NOMO-1 treated with dmso at 0.1 percent for 144 hours (cell line): ENCODE results near the gene RUFY2.
"Not testable (repeated sequence)": the region's sequence is repeated elsewhere in the genome, so short reads cannot be mapped to it uniquely, and the experiment has no call there.

ENCODE experiments used
- DNase-seq: peaks from one replicate; lab custom pipeline; 2025; ENCODE audit not compliant: unreplicated experiment; lab: John Stamatoyannopoulos, UW

Gene RUFY2, protein sequence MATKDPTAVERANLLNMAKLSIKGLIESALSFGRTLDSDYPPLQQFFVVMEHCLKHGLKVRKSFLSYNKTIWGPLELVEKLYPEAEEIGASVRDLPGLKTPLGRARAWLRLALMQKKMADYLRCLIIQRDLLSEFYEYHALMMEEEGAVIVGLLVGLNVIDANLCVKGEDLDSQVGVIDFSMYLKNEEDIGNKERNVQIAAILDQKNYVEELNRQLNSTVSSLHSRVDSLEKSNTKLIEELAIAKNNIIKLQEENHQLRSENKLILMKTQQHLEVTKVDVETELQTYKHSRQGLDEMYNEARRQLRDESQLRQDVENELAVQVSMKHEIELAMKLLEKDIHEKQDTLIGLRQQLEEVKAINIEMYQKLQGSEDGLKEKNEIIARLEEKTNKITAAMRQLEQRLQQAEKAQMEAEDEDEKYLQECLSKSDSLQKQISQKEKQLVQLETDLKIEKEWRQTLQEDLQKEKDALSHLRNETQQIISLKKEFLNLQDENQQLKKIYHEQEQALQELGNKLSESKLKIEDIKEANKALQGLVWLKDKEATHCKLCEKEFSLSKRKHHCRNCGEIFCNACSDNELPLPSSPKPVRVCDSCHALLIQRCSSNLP

DNA sequence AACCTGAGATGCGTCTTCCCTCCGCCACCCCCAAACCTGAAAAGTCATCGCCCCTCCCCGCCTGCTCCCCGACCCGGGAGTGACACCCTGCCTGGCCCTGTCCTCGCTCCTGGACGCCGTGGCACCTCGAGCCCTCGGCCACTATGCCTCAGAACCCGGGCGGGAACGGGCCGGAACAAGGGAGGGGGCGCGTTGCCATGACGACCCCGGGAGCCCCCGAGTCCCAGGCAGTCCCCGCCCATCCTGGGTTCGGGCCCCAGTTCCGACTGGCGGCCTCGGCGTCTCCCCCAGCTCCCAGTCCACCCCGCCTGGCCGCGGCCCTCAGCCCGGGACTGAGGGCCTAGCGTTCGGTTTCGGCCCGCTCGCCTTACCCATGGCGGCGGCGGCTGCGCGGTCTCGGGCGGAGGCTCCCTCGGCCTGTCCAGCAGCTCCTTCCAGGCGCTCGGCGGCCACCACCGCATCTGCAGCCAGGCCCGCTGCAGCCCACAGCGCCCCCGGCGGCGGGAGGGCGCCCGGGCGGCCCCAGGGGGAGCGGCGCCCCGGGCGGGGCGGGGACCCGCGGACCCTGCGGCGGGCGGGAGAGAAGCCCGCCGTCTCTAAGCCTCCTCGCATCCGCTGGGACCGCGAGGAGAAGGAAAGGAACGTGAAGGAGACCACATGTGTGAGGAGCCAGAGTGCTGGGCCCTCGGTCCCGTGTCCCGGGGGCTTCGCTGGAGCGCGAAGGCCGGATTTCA, at the start of gene RUFY2:
TSS of gene RUFY2 (minus strand) at position 463 of the 734 bp plus-strand sequence. CDS start at position 375, 88 bp downstream.
- peak; percentile 48 for DNase-seq

DNA sequence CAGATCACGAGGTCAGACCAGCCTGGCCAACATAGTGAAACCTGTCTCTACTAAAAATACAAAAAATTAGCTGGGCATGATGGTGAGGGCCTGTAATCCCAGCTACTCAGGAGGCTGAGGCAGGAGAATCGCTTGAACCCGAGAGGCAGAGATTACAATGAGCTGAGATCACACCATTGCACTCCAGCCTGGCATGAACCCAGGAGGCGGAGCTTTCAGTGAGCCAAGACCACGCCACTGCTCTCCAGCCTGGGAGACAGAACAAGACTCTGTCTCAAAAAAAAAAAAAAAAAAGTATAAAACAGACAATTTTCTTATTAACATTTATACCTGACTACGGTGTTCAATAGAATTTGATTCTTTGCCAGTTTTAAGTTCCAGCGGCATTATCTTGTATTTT, 42.6 kb upstream of the RUFY2 start:
- not testable (repeated sequence) for DNase-seq

DNA sequence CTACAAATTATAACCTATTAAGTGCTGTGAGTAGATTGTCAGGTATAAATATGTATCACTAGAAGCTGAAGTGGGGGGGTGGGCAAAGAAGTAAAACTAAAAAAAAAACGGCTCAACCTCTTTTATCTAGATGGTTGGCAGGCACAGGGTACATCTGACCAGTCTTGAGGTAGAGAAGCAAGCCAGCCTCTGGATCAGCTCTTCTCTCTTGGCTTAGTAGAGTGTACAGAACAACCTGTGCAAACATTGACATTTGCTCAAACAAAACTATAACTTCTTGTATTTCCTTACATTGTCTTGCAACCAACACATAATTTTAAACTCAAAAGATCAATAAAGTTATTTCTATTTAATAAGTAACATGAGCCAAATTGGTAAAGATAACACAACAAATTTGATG, 39.1 kb upstream of the RUFY2 start:
- no peak for DNase-seq

DNA sequence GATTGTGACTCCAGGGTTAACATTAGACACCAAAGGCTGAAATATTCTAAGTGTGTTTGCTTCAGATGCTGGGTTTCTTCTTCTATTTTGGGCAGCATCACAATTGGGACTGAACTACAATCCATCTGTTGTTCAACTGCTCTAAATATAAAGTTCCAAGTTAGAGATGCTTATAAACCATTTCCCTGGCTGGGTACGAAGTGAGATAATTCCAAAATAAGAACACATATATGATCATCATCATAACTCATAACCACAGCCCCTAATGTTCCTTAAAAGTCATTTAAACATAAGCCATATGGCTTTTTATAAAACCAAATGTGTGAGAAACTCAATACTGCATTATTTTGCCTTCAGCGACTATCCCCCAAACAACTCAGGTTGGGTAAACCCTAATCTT, 35.9 kb upstream of the RUFY2 start:
- DNase-seq: no peak

DNA sequence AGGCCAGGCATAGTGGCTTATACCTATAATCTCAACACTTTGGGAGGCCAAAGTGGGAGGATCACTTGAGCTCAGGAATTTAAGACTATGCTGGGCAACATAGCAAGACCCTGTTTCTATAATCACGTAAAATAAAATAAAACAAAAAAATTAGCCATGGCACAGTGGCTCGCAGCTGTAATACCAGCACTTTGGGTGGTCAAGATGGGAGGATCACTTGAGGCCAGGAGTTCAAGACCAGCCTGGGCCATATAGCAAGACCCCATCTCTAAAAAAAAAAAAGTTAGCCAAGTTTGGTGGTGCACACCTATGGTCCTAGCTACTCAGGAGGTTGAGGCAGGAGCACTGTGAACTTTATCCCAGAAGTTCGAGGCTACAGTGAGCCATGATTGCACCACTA, 33.8 kb upstream of the RUFY2 start:
- no peak for DNase-seq

DNA sequence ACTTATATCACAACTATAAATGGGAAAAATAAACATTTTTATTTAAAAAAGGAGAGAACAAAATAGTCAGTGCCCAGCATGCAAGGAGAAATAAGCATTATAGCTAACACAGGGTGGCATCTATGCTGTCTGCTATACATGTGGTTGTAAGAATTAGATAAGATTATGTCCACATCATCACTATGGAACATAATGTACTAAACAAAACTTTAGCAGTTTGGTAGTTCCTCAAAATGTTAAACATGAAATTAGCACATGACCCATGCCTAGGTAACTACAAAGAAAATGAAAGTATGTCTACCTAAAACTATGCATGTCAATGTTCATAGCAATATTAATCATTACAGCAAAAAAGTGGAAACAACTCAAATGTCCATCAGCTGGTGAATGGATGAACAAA, 28.7 kb upstream of the RUFY2 start:
- DNase-seq: no peak

DNA sequence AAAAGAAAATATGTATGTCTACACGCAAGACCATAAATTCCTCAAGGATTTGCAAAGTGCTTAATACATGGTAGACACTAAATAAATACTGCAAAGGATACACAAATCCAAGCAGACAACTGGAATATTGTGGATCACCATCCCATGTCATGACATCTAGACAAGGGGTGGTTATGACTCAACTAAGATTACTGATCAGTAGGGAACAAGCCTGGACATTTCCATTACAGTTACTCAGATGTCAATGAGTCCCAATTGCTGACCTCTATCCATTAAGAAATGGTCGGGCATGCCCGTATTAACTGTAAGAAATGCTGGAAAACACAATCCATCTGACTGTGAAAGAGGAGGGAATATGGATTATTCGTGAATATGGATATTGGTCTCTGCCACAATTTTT, 27.6 kb upstream of the RUFY2 start:
- no peak for DNase-seq

DNA sequence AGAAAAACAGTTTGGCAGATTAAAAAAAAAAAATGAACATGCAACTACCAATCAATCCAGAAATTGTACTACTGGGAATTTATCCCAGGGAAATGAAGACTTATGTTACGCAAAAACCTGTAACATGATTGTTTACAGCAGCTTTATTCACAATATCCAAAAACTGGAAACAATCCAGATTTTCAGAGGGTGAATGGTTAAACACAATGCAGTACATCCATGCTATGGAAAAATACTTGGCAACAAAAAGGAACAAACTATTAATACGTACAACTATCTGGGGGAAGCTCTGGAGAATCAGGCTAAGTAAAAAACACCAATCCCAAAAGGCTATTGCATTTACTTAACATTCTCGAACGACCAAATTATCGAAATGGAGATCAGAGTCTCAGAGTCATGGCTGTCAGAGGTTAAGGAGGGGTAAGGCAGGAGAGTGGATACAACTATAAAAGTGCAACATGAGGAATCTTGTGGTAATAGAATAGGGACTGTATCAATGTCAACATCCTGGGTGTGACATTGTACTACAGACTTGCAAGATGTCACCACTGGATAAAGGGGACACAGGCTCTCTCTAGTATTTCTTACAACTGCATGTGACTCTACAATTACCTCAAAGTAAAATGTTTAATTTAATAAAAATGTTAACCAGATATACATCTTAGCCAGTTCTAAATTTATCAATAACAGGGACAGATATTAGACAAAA, 21.5 kb upstream of the RUFY2 start:
- no peak for DNase-seq

DNA sequence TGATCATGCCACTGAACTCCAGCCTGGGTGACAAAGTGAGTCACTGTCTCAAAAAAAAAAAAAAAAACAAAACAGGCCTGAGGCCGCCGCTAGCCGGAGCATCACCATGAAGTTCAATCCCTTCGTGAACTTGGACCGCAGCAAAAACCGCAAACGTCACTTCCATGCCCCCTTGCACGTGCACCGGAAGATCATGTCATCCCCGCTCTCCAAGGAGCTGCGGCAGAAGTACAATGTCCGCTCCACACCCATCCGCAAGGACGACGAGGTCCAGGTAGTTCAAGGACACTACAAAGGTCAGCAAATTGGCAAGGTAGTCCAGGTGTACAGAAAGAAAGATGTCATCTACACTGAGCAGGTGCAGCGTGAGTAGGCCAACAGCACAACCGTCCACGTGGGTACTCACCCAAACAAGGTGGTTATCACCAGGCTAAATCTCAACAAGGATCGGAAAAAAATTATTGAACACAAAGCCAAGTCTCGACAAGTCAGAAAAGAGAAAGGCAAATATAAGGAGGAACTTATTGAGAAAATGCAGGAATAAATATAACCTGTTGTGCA, 17.5 kb upstream of the RUFY2 start:
- DNase-seq: no peak

DNA sequence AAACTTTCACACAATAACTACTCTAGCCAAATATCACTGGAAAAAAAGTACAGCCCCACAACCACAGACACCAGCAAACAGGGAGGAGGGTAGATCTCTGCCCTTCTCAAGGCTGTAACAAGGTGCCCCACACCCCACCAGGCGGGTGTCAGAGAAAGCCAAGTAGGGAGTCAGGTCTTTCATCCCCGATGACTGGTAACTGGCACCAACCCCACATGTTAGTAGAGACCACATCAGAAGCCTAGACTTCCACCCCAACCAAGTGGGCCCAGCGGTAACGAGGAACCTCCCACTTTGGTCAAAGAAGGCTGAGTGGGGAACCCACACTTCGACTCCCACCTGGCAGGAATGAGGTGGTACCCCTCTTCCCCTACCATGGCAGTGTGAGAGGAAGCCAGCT, 16.4 kb upstream of the RUFY2 start:
- DNase-seq: no peak

DNA sequence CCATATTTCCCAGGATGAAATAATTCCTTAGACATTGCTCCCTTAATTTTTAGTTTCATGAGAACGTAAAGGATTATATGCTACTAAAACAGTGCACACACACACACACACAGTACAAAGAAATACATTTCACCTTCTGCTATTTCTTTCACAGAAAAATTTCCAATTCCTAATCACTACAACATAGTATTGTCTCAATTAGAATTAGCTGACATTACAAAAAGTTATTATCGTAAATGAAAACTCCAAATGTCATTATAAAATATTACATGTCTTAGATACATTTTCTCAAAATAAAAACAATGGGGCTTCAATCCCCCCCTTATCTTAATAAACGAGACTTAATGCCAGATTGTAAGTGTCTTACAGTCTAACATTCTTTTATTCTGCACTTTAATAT, 12.3 kb upstream of the RUFY2 start:
- no peak for DNase-seq

DNA sequence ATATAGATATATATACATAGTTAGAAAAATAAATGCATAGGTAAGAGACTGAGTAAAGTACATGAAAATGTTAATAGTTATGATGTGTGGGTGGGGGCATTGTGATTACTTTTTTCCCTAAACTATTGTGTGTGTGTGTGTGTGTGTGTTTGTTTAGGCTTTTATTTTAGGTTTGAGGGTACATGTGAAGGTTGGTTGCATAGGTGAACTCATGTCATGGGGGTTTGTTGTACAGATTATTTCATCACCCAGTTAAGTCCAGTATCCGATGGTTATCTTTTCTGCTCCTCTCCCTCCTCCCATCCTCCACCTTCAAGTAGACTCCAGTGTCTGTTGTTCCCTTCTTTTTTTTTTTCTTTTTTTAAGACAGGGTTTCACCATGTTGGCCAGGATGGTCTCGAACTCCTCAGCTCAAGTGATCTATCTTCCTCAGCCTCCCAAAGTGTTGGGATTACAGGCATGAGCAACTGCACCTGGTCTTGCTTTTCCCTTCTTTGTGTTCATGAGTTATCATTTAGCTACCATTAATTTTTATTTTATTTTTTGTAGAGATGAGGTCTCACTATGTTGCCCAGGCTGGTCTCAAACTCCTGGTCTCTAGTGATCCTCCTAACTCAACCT, 1.9 kb upstream of the RUFY2 start:
- DNase-seq: no peak

DNA sequence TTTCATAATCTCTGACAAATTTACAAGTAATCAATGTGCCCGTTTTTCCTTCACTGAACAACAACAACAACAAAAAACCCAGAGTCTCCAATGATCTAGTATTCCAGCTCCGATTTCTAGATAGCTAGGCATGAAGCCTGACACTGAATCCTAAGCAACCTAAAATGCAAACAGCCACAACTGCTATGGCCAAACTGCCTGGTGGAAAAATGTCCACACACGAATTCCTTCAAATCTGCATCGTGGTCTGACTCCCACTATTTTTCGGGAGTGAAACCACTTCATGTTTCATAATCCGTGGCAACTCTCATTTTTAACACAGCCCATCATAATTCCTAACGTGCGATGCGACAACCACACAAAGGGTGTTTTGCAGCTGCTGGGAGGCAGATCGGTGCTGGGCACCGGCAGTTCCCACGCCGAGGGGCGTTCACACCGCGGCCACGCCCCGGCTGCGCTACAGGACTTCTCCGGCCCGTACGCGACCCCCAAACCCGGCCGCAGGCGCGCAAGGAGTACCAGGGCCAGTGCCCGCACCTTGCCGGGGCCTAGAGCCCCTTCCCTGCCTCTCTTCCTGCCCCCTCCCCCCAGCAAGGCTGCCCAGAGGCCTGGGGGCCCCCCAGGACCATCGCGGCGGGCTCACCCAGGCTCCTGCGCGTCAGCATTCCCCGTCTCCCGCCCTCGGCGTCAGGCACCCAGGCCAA, 814 bp downstream of the RUFY2 start:
- no peak for DNase-seq

DNA sequence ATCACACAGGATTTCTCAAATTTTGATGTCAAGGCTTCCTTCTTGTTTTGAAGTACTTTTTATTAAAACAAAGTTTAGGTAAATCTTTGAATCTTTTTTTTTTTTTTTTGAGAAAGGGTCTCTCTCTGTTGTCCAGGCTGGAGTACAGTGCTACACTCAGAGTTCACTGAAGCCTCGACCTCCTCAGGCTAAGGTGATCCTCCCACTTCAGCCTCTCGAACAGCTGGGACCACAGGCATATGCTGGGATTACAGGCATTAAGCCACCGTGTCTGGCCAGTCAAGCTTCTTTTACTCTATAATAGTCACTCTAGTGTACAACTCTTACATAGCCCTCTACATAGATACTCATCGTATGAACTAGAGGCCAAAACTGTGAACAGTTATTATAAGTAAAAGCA, 3.4 kb downstream of the RUFY2 start:
- DNase-seq: no peak

DNA sequence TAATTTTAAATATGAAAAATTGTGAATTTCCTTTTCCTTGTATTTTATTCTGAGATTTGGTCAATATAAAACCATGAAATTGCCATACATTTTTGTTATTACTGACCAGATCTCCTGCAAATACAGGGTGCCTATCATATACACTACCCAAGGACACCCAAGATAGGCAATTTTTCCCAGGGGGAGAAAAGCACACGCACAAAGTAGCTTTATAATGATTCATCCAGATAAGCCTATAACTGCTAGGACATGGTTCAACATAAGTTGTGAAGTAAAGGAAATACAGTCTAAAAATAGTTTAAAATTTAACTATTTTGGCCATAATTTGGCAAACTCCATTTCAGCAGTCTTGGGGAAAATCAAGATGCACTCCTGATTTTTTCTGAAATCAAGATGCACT, 4.8 kb downstream of the RUFY2 start:
- DNase-seq: no peak

DNA sequence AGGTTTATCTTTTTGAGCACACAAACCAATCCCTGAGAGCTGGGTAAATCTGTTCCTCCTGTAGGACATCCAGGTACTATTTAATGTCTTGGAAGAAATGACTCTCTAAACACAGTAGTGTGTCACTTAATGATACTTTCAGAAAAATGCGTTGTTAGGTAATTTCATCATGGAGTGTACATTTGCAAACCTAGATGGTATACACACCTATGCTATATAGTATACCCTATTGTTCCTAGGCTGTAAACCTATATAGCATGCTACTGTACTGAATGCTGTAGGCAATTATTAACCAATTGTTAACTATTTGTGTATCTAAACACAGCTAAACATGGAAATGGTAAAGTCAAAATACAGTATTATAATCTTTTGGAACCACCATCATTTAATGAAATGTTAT, 10.1 kb downstream of the RUFY2 start:
- DNase-seq: no peak

DNA sequence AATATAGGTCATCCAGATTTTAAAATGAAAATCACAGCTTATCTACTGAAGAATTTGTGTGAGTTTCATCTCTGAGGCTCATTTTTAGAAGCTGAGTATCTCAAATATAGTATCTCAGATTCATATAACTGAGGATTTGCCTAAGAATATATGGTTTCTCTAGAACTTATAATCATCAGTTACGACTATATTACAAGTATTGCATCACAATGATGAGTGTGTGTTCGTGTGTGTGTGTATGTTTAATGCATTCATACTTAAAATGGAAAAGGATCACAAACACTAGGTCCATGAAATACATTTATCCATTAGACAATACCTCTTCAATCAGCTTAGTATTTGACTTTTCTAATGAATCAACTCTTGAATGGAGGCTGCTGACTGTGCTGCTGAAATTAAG, 21.3 kb downstream of the RUFY2 start:
- DNase-seq: no peak

DNA sequence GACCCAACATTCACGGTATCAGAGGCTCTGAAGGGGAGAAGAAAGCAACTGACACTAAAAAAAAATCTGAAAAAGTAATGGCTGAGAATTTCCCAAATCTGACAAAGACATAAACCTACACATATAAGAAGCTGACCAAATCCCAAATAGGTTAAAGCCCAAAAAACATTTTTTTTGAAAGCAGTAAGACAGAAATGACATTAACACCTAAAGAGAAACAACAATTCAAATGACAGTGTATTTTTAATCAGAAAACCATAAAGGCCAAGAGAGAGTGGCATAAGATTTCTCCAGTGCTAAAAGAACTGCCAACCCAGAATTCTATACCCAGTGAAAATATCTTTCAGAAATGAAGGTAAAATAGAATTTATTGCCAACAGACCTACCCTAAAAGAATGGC, 35.5 kb downstream of the RUFY2 start:
- DNase-seq: no peak

DNA sequence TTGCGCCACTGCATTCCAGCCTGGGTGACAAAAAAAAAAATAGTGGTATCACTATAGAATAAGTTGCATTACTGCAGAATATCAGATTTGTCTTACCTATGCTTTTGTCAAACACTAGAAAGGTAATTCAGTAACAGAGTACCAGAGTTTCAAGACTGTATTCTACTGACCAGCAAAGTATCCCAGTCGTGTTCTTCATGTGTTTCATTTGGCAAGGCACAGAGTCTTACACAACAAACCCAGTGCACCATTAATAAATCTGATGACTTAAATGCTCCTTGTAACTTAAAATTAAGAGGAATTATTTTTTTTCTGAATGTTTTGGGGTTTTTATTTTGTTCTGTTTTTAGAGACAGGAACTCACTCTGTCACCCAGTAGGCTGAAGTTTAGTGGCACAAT, 40.0 kb downstream of the RUFY2 start:
- no peak for DNase-seq

DNA sequence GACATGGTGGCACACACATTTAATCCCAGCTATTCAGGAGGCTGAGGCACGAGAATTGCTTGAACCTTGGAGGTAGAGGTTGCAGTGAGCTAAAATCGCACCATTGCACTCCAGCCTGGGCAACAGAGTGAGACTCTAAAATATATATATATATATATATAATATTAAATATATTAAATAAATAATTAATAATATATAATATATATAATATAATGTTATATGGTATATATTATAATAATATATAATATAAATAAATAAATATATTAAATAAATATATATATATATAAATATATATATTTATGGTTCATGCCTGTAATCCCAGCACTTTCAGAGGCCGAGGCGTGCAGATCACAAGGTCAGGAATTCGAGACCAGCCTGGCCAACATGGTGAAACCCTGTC, 40.5 kb downstream of the RUFY2 start:
- no peak for DNase-seq
